Neural cell (in vitro differentiated cells): Measurements from ENCODE around the gene SLIT3. TPM values are rescaled to one million over a fixed set of nuclear protein-coding genes. Genes with fewer than 3 reads are reported as not detected.

Experiments
- H2AFZ ChIP-seq: fragments of 200-600, 300-800 bp; sonication (generic), shearing (Covaris generic); 2 replicates; pipeline ENCODE4 v1.6.0; 2014; ENCODE audit warnings: low read depth, mild to moderate bottlenecking, antibody characterized with exemption, low read length, moderate library complexity
- H3F3A ChIP-seq: fragments of 200-600 bp; shearing (Covaris generic); 2 replicates; pipeline ENCODE4 v1.6.1; 2016; ENCODE audit warnings: mild to moderate bottlenecking, moderate library complexity, mixed read lengths, antibody characterized with exemption, low read length; ENCODE audit not compliant: insufficient read depth, poor library complexity, severe bottlenecking
- H3K27ac ChIP-seq: fragments of 200-600, 300-800 bp; sonication (generic), shearing (Covaris generic); 2 replicates; pipeline ENCODE4 v1.5.1; 2014; ENCODE audit warnings: mild to moderate bottlenecking, low read length, moderate library complexity
- H3K27me3 ChIP-seq: fragments of 300-800, 200-600 bp; sonication (generic), shearing (Covaris generic); 2 replicates; pipeline ENCODE4 v1.6.0; 2014; ENCODE audit warnings: mild to moderate bottlenecking, low read depth, low read length, moderate library complexity; ENCODE audit not compliant: insufficient read depth
- H3K36me3 ChIP-seq: fragments of 300-800, 200-600 bp; sonication (generic), shearing (Covaris generic); 2 replicates; pipeline ENCODE4 v1.5.1; 2014; ENCODE audit warnings: mild to moderate bottlenecking, antibody characterized with exemption, low read length, moderate library complexity; ENCODE audit not compliant: insufficient read depth
- H3K4me2 ChIP-seq: fragments of 300-800, 200-600 bp; sonication (generic), shearing (Covaris generic); 2 replicates; pipeline ENCODE4 v1.6.0; 2014; ENCODE audit warnings: mild to moderate bottlenecking, low read length
- H3K4me3 ChIP-seq: fragments of 300-800, 200-600 bp; sonication (generic), shearing (Covaris generic); 2 replicates; pipeline ENCODE4 v1.5.1; 2014; ENCODE audit warnings: mild to moderate bottlenecking, low read length, moderate library complexity
- H3K79me2 ChIP-seq: fragments of 200-600 bp; shearing (Covaris generic); replicated peaks from 2 replicates; pipeline ENCODE4 v1.6.0; 2014; ENCODE audit warnings: mild to moderate bottlenecking, low read length, moderate library complexity; ENCODE audit not compliant: insufficient read depth
- H3K9ac ChIP-seq: fragments of 300-800, 200-600 bp; sonication (generic), shearing (Covaris generic); 2 replicates; pipeline ENCODE4 v1.6.1; 2016; ENCODE audit warnings: mild to moderate bottlenecking, low read length, mixed read lengths
- H3K9me2 ChIP-seq: fragments of 200-600 bp; shearing (Covaris generic); 2 replicates; pipeline ENCODE4 v1.6.1; 2016; ENCODE audit warnings: mild to moderate bottlenecking, low read length, mixed read lengths; ENCODE audit not compliant: insufficient read depth
- H3K9me3 ChIP-seq: fragments of 200-600, 300-800 bp; sonication (generic), shearing (Covaris generic); 2 replicates; pipeline ENCODE4 v1.6.1; 2016; ENCODE audit warnings: mild to moderate bottlenecking, mixed run types, low read length, moderate library complexity, mixed read lengths
- H4K20me1 ChIP-seq: fragments of 200-600 bp; shearing (Covaris generic); 2 replicates; pipeline ENCODE4 v1.6.1; 2016; ENCODE audit warnings: mild to moderate bottlenecking, mixed run types; ENCODE audit not compliant: insufficient read depth
- CTCF ChIP-seq: fragments of 450-650 bp; IDR thresholded peaks from 2 replicates; pipeline ENCODE4 v1.5.1; 2014; ENCODE audit warnings: antibody characterized with exemption, mild to moderate bottlenecking, moderate library complexity; ENCODE audit not compliant: poor library complexity, severe bottlenecking
- EP300 ChIP-seq: fragments of 450-650 bp; conservative IDR thresholded peaks from 2 replicates; pipeline ENCODE4 v1.6.1; 2014; ENCODE audit warnings: antibody characterized with exemption, mild to moderate bottlenecking, moderate library complexity; ENCODE audit not compliant: poor library complexity, severe bottlenecking
- EZH2 ChIP-seq: fragments of 200-600, 300-800 bp; shearing (Covaris generic), sonication (generic); IDR thresholded peaks from 2 replicates; pipeline ENCODE4 v1.6.1; 2014; ENCODE audit warnings: antibody characterized with exemption, low read length, borderline replicate concordance, mild to moderate bottlenecking; ENCODE audit not compliant: insufficient read depth, poor library complexity, severe bottlenecking
- MXI1 ChIP-seq: fragments of 450-650 bp; conservative IDR thresholded peaks from 2 replicates; pipeline ENCODE4 v1.6.1; 2014; ENCODE audit warnings: antibody characterized with exemption, mild to moderate bottlenecking; ENCODE audit not compliant: poor library complexity, severe bottlenecking
- POLR2AphosphoS5 ChIP-seq: IDR thresholded peaks from 2 replicates; pipeline ENCODE4 v1.6.1; 2012
- RAD21 ChIP-seq: fragments of 450-650 bp; conservative IDR thresholded peaks from 2 replicates; pipeline ENCODE4 v1.6.1; 2014; ENCODE audit warnings: antibody characterized with exemption, mild to moderate bottlenecking, moderate library complexity
- REST ChIP-seq: IDR thresholded peaks from 2 replicates; pipeline ENCODE4 v1.6.1; 2012; ENCODE audit warnings: borderline replicate concordance
- SMC3 ChIP-seq: fragments of 450-650 bp; conservative IDR thresholded peaks from 2 replicates; pipeline ENCODE4 v1.6.1; 2014; ENCODE audit warnings: antibody characterized with exemption, mild to moderate bottlenecking, moderate library complexity; ENCODE audit not compliant: poor library complexity
- polyA plus RNA-seq: library from polyadenylated mRNA; depleted of rRNA; stranded (reverse); fragments of >200 nt; gene quantifications from 2 replicates; pipeline ENCODE4 v1.2.3, GENCODE V29; 2014

Gene SLIT3
- polyA plus RNA-seq, 1 donor from 2014 or later: 1.2 TPM

- Histone ChIP-seq H3F3A (no peaks in the 10 kb centered on the region), H3K9ac (no peak overlapping the region), H3K4me2 (no peak overlapping the region), H3K9me3 (peaks cover 4% of the 10 kb centered on the region), H3K36me3 (no peaks in the 10 kb centered on the region), H2AFZ (no peak overlapping the region), H3K79me2 (no peaks in the 10 kb centered on the region), H3K9me2 (no peaks in the 10 kb centered on the region), H3K27ac (no peak overlapping the region), H3K27me3 (no peaks in the 10 kb centered on the region), H3K4me3 (no peak overlapping the region), H4K20me1 (no peaks in the 10 kb centered on the region)
- no peak for TF ChIP-seq SMC3
- no peak for TF ChIP-seq MXI1
- no peak for TF ChIP-seq CTCF
- TF ChIP-seq REST: no peak
- no peak for TF ChIP-seq POLR2AphosphoS5
- no peak for TF ChIP-seq EP300
- no peak for TF ChIP-seq RAD21
- no peak for TF ChIP-seq EZH2
Measured at GRCh38 chr5:168770996-168771395, 529.9 kb downstream of the SLIT3 start.

- H3K27me3 ChIP-seq: no peaks in the 10 kb centered on the region
- H3K4me2 ChIP-seq: no peak overlapping the region
- H3K9ac ChIP-seq: no peak overlapping the region
- no peak overlapping the region for H3K4me3 ChIP-seq
- TF ChIP-seq EZH2 (no peak), EP300 (no peak), MXI1 (no peak), SMC3 (no peak)
- H2AFZ ChIP-seq: no peak overlapping the region
- no peaks in the 10 kb centered on the region for H4K20me1 ChIP-seq
- no peak overlapping the region for H3K27ac ChIP-seq
- H3K79me2 ChIP-seq: no peaks in the 10 kb centered on the region
- H3K9me2 ChIP-seq: no peaks in the 10 kb centered on the region
- H3K36me3 ChIP-seq: no peaks in the 10 kb centered on the region
- H3F3A ChIP-seq: no peaks in the 10 kb centered on the region
- H3K9me3 ChIP-seq: peaks cover 4% of the 10 kb centered on the region
Measured at GRCh38 chr5:168770036-168770498, 530.9 kb downstream of the SLIT3 start.

- H3F3A ChIP-seq: no peaks in the 10 kb centered on the region
- TF ChIP-seq POLR2AphosphoS5: no peak
- H3K9me2 ChIP-seq: no peaks in the 10 kb centered on the region
Measured at GRCh38 chr5:168768172-168768571, 532.8 kb downstream of the SLIT3 start.

More at GRCh38 chr5:168768172-168768571, 532.8 kb downstream of the SLIT3 start:
- no peaks in the 10 kb centered on the region for H3K36me3 ChIP-seq
- no peak overlapping the region for H2AFZ ChIP-seq
- no peak overlapping the region for H3K4me3 ChIP-seq
- no peaks in the 10 kb centered on the region for H4K20me1 ChIP-seq
- no peak overlapping the region for H3K27ac ChIP-seq
- no peaks in the 10 kb centered on the region for H3K79me2 ChIP-seq
- no peaks in the 10 kb centered on the region for H3K27me3 ChIP-seq
- H3K9ac ChIP-seq: no peak overlapping the region
- peaks cover 4% of the 10 kb centered on the region for H3K9me3 ChIP-seq
- H3K4me2 ChIP-seq: no peak overlapping the region
